NCI-H1694 treated with DMSO at 0.1 percent for 48 hours (cell line): ENCODE results near the gene RTKN2.
"Not testable (repeated sequence)": the region's sequence is repeated elsewhere in the genome, so short reads cannot be mapped to it uniquely, and the experiment has no call there.

Experiments used
- DNase-seq: peaks from one replicate; lab custom pipeline; 2025; lab: John Stamatoyannopoulos, UW

The RTKN2 gene, protein sequence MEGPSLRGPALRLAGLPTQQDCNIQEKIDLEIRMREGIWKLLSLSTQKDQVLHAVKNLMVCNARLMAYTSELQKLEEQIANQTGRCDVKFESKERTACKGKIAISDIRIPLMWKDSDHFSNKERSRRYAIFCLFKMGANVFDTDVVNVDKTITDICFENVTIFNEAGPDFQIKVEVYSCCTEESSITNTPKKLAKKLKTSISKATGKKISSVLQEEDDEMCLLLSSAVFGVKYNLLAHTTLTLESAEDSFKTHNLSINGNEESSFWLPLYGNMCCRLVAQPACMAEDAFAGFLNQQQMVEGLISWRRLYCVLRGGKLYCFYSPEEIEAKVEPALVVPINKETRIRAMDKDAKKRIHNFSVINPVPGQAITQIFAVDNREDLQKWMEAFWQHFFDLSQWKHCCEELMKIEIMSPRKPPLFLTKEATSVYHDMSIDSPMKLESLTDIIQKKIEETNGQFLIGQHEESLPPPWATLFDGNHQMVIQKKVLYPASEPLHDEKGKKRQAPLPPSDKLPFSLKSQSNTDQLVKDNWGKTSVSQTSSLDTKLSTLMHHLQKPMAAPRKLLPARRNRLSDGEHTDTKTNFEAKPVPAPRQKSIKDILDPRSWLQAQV

DNA sequence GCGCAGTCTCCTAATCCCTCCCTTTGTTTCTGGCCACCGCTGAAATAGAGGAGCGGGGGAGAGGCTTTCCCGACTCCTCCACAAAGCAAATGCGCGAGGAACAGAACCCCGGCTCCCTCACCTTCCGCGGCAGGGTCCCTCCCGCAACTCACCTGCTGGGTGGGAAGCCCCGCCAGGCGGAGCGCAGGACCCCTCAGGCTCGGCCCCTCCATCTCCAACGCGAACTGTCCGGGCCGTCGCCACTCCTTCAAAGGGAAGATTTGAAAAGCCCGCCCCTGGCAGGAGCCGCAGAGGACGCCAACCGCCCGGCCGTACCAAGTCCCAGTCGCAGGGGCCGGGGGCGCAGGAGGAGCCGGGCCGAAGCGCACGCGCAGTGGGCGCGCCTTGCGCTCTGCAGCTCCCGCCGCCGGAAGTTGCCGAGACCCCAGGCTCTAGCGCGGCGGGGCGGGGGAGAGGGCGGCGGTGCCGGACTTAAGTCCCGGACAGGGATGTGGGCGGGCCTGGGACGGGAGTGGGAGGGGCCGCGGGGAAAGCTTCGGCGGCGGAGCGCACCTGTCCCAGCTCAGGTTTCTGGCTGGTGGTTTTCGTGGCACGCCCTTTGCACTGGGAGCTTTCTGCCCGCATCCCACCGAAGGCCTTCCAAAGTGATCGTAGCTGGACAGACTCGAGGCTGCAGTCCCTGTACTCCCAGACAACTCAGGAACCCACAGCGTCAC lies at the start of gene RTKN2:
RTKN2 (minus strand) TSS at position 446 of the 716 bp plus-strand sequence; CDS start at position 212, 234 bp downstream.
- peak; percentile 39 for DNase-seq

DNA sequence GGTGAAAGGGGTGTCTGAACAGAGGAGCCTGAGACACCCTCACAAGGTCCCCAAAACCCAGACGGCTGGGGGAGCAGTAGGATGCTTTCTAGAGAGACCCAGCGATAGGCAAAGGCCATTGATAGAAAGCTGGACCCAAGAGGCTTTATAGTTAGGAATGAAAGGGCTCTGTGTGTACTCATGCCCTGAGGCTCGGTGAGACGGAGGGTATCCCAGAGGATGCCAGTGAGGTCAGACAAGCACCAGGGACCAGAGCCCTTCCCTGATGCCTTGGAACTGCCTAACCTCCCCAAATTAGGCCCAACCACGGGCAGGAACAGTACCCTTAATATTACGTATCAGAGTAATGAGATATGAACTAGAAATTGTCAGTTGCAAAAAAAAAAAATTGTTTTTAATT lies 48.6 kb upstream of the RTKN2 start:
- DNase-seq, result no peak

DNA sequence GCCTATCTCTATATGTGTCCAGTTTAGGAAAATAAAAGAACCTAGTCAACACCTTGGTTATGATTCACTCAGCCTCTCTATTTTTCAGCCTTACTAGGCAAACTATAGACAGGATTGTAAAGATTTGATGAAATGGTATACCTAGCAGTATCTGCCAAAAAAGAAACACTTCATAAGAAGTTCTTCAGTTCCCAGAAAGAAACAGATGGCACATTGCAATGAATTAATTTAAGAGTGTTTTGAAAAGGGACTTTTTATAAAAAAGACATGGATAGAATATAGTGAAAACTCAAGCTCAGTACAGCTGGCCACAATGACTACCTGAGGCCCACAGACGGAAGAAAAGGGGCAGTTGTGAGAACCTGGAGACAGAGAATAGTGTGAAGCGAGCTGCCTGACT lies 40.6 kb upstream of the RTKN2 start:
- no peak for DNase-seq

DNA sequence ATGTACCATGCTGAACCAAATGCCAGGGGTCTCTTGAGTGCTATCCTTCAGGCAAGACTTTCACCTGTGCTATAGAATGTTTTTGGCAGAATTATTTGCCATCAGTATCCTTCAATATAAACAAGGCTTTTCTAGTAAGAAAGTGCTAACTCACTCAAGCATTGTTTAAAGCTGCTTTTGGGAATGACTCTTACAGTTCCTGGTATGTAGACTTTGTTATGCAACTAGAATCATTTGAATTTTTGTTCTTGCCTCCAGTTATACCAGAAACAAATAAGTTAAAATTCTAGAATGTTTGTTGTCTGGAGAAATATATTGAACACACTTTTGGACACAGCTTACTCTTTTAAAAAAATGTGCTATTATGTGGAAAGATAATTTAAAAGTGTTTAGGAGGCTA lies 39.5 kb upstream of the RTKN2 start:
- DNase-seq, result no peak

DNA sequence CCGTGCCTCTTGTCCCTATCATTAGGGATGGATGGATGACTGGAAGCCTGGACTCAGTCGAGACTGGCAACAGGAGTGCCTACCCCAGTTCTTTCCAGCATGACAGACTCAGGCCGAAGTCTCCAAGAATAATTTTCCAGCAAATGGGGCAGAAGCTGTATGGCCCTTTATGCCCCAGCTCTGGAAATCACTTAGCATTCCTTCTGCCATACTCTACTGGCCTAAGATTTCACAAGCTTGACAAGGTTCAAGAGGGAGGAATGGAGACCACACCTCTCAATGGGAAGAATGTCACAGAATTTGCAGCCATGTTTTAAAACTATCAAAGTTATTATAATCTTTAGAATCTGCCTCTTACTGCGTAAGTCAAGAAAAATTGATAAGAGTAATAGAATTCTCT lies 39.0 kb upstream of the RTKN2 start:
- no peak for DNase-seq

DNA sequence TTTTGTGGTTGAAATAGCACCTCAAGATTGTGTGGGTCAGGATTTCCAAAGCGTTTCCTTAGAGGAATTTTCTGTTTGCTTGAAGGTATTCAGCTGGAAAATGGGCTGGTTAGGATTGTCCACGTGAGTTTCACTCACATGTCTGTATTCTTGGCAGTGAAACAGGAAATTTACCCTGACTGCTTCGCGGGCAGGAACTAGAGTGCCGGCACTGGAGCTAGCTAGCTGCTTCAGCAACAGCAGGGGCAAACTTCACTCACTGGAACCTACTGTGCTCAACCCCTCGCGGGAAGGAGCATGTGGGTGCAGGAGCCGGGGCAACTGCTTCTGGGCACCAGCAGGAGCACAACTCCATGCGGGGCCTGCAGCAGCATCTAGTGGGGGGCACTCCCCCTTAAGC lies 38.0 kb upstream of the RTKN2 start:
- no peak for DNase-seq

DNA sequence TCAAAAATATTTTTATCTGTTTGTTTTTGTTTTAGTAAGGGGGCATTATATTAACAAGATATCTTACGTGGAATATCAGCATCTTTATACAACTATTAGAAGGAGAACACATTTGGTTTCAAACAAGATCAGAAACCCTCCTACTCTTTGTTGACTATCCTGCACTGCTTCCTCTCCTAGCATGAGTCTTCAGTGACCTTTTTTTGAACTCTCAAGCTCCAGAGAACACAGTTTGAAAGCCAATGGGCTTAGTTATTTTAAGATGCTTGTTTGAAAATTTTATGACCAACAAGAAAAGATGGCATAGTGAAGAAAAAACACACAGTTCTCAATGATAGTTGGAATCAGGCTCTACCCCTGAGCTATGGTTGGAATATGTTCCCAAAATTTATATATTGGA lies 37.2 kb upstream of the RTKN2 start:
- no peak for DNase-seq

DNA sequence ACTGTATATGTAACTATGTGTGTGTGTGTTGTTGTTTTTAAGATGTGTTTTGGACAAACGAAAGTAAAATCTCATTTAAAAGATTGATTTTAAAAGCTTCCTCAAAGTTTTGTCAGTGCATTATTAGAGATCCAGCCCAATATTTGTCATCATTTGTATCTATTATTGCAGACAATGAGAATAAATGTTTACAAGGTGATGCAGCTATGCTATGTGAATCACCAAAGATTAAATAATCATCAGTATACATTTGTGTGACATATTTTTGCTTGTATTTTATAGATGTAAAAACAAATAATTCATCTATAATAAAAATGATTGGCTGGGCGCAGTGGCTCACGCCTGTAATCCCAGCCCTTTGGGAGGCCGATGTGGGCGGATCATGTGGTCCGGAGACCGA lies 35.3 kb upstream of the RTKN2 start:
- DNase-seq, result no peak

DNA sequence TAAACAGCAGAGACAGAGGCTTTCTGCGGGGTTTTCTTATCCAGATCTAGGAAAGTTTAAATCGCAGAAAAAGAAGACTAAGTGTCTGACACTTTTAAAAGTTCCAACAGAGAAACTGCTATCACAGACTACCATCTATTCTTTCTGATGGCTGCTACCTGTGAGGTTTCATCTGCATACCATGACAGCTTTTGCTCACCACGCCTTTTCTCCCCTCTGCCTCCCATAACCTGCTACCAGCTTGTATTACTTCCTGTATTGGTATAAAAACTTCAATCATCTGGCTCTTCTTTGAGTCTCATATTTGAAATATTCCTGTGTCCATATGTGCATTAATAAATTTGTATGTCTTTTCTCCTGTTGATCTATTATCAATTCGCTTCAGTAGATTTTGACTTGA lies 34.1 kb upstream of the RTKN2 start:
- DNase-seq, result no peak

DNA sequence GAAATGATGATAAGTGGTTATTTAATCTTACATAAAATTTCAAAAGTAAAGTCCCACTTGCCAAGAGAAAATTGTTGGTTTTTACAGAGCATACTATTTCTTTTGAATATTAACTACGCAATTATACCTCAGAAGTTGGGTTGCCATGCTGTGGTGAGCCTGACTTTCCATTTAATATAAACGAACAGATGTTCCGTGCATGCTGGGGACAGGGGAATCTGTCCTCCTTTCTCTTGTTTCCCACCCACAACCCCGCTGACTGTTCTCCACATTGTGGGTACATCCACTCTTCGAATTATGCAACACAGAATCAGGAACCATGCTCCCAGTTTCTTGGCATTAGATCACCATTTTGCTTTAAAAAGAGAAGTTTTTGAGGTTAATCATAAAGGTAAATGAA lies 29.2 kb upstream of the RTKN2 start:
- no peak for DNase-seq

DNA sequence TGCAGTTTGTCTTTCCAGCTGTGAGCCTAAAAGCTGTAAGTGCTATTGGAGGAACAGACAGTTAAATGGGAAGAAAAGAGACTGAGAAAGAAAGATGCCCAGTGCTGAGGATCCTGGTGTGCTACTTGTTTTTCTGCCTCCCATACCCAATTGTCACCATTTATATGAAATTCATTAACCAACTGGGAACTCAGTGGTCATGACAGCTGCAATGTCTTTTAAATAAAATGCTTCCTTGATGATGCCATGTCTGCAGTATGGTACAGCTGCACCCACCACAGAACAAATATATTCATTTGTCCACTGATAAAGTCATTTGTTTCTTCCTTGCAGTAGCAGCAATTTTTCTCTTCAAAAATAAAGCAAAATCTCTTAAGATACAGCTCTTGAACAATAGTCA lies 15.6 kb upstream of the RTKN2 start:
- no peak for DNase-seq

DNA sequence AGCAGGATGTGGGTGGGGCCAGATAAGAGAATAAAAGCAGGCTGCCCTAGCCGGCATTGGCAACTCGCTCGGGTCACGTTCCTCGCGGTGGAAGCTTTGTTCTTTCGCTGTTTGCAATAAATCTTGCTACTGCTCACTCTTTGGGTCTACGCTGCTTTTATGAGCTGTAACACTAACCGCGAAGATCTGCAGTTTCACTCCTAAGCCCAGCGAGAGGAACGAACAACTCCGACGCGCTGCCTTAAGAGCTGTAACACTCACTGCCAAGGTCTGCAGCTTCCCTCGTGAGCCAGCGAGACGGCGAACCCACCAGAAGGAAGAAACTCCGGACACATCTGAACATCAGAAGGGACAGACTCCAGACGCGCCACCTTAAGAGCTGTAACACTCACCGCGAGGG lies 12.7 kb upstream of the RTKN2 start:
- DNase-seq, result not testable (repeated sequence)

DNA sequence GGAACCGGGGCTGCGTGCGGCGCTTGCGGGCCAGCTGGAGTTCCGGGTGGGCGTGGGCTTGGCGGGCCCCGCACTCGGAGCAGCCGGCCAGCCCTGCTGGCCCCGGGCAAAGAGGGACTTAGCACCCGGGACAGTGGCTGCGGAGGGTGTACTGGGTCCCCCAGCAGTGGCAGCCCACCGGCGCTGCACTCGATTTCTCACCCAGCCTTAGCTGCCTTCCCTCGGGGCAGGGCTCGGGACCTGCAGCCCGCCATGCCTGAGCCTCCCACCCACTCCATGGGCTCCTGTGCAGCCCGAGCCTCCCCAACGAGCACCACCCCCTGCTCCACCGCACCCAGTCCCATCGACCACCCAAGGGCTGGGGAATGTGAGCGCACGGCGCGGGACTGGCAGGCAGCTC lies 11.7 kb upstream of the RTKN2 start:
- not testable (repeated sequence) for DNase-seq

DNA sequence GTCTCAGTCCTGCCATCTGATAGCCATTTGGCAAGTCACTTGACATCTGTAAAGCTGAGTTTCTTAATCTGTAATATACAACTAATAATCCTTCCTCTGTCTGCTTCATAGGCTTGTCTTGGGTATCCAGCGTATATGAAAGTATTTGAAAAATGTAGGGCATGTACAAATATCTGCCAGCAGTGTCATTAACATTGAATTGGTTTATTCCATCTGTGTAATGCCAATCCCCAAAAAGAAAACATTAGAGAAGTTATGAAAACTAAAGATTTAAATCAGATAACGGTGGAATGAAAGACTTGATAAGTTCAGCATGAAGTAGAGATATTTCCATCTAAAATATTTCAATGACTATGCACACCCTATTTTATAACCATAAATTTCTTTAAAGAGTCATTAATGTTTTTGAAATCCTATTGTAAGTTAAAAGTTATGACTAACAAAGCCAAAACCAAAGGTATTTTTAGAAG lies 9.8 kb upstream of the RTKN2 start:
- DNase-seq, result no peak

DNA sequence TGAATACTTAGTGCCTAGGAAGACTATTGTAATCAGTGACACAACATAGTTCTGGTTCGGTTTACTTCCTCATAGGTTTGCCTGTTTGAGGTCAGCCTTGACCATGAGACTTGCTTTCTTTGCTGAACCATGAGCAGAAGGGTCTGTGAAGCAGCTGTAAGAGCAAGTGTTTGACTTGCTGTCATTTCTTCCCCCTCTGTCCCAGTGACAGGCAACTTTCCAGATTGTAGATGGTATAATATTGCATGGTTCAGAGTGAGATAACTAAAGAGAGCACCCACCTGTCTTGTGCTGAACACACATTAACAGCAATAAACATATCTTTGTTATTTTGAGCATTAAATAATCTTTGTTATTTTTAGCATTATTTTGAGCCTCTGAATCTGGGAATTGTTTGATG lies 9.3 kb upstream of the RTKN2 start:
- no peak for DNase-seq

DNA sequence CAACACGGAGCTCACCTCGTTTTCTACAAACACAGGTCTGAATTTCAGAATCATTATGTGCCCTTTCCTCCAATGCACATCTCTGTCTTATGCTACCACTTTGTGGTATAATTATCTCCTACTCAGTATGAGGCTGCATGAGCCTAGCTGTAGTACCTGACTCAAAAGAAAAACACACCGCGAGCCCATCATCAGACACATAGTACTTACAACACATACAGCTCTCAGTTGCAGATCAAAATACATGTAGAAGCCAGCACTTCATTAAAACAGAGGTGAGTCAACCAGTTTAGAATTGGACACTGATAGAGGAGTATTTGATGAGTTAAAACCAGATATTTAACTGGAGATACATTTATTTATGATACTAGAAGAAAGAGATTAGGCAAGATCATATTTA lies 1.4 kb upstream of the RTKN2 start:
- no peak for DNase-seq

DNA sequence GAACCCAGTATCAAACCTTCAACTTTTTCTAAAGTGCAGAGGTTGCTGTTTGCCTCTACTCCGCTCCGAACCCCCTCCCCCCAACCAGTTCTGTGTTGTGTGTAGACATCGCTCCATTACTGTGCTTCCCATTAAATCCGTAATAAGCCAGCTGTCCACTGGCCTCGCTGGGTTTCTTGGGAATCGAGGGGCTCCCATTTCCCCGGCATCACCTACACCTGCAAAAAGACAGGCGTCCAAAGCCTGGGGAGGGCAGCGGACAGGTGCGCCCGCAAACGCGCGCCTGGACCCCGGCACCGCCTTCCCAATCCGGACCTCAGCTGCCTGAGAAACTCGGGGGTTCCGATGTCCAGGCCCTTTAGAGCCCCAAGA lies 631 bp downstream of the RTKN2 start:
- DNase-seq, result no peak

DNA sequence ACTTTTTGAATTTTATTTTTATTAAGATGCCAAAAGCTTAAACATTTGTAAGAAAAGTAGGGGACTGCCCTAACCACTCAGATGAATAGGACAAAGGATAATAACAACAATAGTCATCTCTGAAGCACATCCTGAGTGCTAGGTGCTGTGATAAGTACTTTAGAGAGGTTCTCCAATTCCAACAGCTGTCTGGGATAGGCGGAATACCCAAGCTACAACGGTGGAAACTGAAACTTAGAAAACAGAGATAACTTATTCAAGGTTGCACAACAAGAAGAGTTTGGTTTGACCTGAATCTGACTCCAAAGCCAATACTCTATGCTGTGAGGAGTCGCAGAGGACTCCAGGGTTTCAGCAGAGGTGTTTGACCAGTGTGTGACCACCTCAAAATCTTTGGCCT lies 2.0 kb downstream of the RTKN2 start:
- DNase-seq, result no peak

DNA sequence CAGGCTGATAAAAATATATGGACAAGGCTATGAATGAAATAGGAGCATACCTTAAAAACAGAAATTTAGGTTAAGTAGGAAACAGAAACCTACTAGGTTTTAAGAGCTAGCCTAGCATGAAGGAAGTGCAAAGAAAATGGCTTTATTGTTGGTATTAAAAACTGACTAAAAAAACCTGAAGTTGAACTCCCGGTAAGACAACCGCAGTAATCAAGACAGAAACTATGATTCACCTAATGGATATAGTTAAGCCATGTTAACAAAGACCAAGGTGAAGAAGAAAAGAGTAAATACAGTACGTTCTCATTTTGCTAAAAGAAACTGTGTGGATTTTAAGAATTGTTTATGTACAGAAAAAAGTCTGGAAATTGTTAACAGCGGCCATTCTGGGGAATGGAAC lies 2.5 kb downstream of the RTKN2 start:
- DNase-seq, result no peak

DNA sequence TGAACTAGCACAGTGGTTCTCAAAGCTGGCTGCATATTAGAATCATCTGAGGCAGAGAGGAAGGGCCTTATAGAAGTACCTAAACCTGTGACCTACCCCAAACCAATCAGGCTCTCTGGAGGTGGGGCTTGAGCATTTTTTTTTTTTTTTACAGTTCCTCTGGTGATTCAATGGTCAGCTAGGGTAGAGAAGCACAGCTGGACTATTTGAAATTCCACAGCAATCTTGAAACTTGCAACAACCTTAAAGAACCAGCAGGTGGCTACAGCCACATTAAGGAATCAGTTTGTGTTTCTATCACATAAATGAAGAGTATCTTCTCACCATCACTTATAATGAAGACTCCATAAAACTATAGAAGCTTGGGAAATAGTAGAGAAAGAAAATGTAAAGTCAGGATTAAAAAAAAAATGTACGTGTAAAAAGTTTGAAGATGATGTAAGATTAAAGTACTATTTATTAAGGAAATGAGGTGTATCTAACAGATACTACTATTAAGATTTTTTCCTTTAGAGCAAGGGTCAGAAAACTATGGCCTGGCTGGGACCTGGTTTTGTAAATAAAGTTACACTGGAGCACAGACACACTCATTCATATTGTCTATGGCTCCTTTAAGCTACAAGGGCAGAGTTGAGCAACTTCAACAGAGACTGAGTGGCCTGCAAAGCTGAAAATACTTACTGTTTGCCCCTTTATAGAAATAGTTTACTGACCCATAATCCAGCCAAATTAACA lies 3.8 kb downstream of the RTKN2 start:
- DNase-seq, result peak; percentile 48

DNA sequence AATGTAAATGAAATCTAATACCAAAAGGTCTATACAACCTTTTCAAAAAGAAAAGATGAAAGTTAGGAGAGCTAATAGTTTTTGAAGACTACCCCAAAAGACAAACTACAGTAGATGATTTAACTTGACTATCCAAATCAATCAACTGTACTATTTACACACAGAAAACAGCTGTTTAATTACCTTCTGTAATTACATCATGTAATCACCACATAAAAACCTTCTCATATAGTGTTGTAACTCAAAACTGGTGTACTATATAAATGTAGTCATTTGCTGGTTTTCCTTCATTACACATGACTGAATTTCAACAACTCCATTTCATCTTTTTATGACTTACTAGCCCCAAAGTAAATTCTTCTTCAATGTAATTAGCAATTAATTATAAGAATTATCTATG lies 4.5 kb downstream of the RTKN2 start:
- no peak for DNase-seq

DNA sequence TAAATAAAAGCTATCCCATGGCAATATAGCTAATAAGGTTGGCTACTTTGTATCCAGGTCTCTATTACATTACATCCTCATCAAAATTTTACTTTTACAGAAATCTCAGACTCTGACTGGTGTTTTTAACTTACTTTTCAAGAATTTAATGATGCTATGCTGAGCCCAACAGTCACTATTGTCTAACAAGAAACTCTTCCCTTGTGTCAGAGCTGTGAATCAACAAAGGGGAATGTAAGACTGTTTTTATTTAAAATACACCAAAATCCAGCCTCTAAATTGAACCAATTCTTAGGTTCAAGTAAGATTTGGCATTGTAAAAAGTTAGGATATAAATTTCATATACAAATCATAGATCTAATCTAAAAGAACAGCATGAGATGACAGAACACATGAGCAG lies 7.0 kb downstream of the RTKN2 start:
- DNase-seq, result no peak

DNA sequence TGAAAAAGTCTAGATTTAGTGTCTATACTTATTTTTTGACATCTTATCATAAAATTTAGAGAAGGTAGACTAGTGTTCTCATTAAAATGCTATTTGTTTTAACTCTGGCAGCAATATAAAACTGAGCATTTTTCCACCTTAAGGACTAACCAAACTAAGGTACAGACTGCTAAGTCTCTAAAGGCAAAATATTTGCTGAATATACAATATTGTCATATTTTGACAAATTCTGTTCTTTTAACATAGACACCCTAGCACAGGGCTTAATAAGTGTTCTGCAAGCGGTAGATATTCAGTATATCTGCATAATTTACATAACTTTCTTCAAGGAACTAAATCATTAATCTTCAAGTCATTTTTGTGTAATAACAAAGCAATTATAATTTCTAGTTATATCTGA lies 8.6 kb downstream of the RTKN2 start:
- DNase-seq, result no peak
